H9 (cell line): ENCODE data around the gene PPP1R12A. TPM values are rescaled to one million over a fixed set of nuclear protein-coding genes. Genes with fewer than 3 reads are reported as not detected.

Experiments
- DNase-seq: peaks from one replicate; pipeline ENCODE4 v3.0.0-alpha.2; 2017
- H2AFZ ChIP-seq: one replicate; pipeline ENCODE4 v1.6.1; 2013; ENCODE audit warnings: mild to moderate bottlenecking, low read length, control low read depth, moderate library complexity
- H2AK5ac ChIP-seq: 2 replicates; pipeline ENCODE4 v1.6.1; 2013; ENCODE audit warnings: low read length, control low read depth, mixed read lengths; ENCODE audit not compliant: insufficient read length
- H2BK120ac ChIP-seq: one replicate; pipeline ENCODE4 v1.6.1; 2013; ENCODE audit warnings: low read depth, mild to moderate bottlenecking, low read length, control low read depth, inconsistent platforms; ENCODE audit not compliant: poor library complexity, severe bottlenecking
- H2BK12ac ChIP-seq: 2 replicates; pipeline ENCODE4 v1.6.1; 2013; ENCODE audit warnings: low read length, control low read depth, mixed read lengths, low read depth; ENCODE audit not compliant: insufficient read length
- H2BK15ac ChIP-seq: 2 replicates; pipeline ENCODE4 v1.6.1; 2013; ENCODE audit warnings: low read depth, low read length, control low read depth
- H2BK20ac ChIP-seq: one replicate; pipeline ENCODE4 v1.6.1; 2013; ENCODE audit warnings: low read depth, mild to moderate bottlenecking, low read length, control low read depth, inconsistent platforms; ENCODE audit not compliant: poor library complexity, severe bottlenecking
- H2BK5ac ChIP-seq: 2 replicates; pipeline ENCODE4 v1.6.1; 2013; ENCODE audit warnings: low read length, control low read depth, mixed read lengths; ENCODE audit not compliant: insufficient read length
- H3K14ac ChIP-seq: 2 replicates; pipeline ENCODE4 v1.6.1; 2013; ENCODE audit warnings: low read length, control low read depth; ENCODE audit not compliant: insufficient read depth
- H3K18ac ChIP-seq: 2 replicates; pipeline ENCODE4 v1.6.1; 2013; ENCODE audit warnings: low read depth, mild to moderate bottlenecking, mixed read lengths, low read length, control low read depth; ENCODE audit not compliant: insufficient read length
- H3K23ac ChIP-seq: 2 replicates; pipeline ENCODE4 v1.6.1; 2013; ENCODE audit warnings: low read length, control low read depth, mixed read lengths, low read depth; ENCODE audit not compliant: insufficient read length
- H3K23me2 ChIP-seq: 2 replicates; pipeline ENCODE4 v1.6.1; 2013; ENCODE audit warnings: low read depth, mild to moderate bottlenecking, mixed read lengths, low read length, control low read depth; ENCODE audit not compliant: insufficient read length, poor library complexity, severe bottlenecking
- H3K27ac ChIP-seq: 2 replicates; pipeline ENCODE4 v1.5.1; 2013; ENCODE audit warnings: low read length, control low read depth, mixed read lengths, low read depth; ENCODE audit not compliant: insufficient read length
- H3K27me3 ChIP-seq: 2 replicates; pipeline ENCODE4 v1.6.1; 2013; ENCODE audit warnings: low read length, control low read depth, inconsistent platforms; ENCODE audit not compliant: insufficient read depth
- H3K4ac ChIP-seq: 2 replicates; pipeline ENCODE4 v1.6.1; 2013; ENCODE audit warnings: low read depth, mild to moderate bottlenecking, control low read depth, inconsistent platforms, low read length, moderate library complexity
- H3K4me1 ChIP-seq: 2 replicates; pipeline ENCODE4 v1.6.1; 2013; ENCODE audit warnings: low read length, control low read depth, inconsistent platforms; ENCODE audit not compliant: insufficient read depth
- H3K4me2 ChIP-seq: 2 replicates; pipeline ENCODE4 v1.6.1; 2013; ENCODE audit warnings: low read length, control low read depth, mixed read lengths; ENCODE audit not compliant: insufficient read length, insufficient read depth
- H3K56ac ChIP-seq: 2 replicates; pipeline ENCODE4 v1.6.1; 2013; ENCODE audit warnings: low read depth, mild to moderate bottlenecking, mixed read lengths, low read length, control low read depth; ENCODE audit not compliant: insufficient read length
- H3K79me1 ChIP-seq: 2 replicates; pipeline ENCODE4 v1.6.1; 2013; ENCODE audit warnings: low read depth, mild to moderate bottlenecking, moderate library complexity, low read length, control low read depth, inconsistent platforms; ENCODE audit not compliant: insufficient read depth, poor library complexity, severe bottlenecking
- H3K79me2 ChIP-seq: 2 replicates; pipeline ENCODE4 v1.6.1; 2013; ENCODE audit warnings: low read length, control low read depth, inconsistent platforms; ENCODE audit not compliant: insufficient read depth
- H3K9ac ChIP-seq: 2 replicates; pipeline ENCODE4 v1.6.1; 2013; ENCODE audit warnings: low read length, control low read depth, mixed read lengths; ENCODE audit not compliant: insufficient read length; ENCODE audit errors: extremely low read depth
- H3K9me3 ChIP-seq: one replicate; pipeline ENCODE4 v1.6.1; 2013; ENCODE audit warnings: low read depth, low read length, inconsistent platforms; ENCODE audit not compliant: control insufficient read depth
- H3T11ph ChIP-seq: one replicate; pipeline ENCODE4 v1.6.1; 2013; ENCODE audit warnings: mild to moderate bottlenecking, low read length, control low read depth, inconsistent platforms
- H4K20me1 ChIP-seq: one replicate; pipeline ENCODE4 v1.6.1; 2013; ENCODE audit not compliant: control insufficient read depth, insufficient read length, insufficient read depth
- H4K5ac ChIP-seq: 2 replicates; pipeline ENCODE4 v1.6.1; 2013; ENCODE audit warnings: low read depth, mild to moderate bottlenecking, mixed read lengths, low read length, control low read depth; ENCODE audit not compliant: insufficient read length
- H4K8ac ChIP-seq: replicated peaks from 2 replicates; pipeline ENCODE4 v1.6.1; 2013; ENCODE audit warnings: low read length, control low read depth, mixed read lengths, low read depth; ENCODE audit not compliant: insufficient read length
- H4K91ac ChIP-seq: 2 replicates; pipeline ENCODE4 v1.6.1; 2013; ENCODE audit warnings: low read depth, mild to moderate bottlenecking, moderate library complexity, mixed read lengths, low read length, control low read depth; ENCODE audit not compliant: insufficient read length
- H3K27ac Mint-ChIP-seq, 3 experiments: 2 replicates in 2 of 3; 3 replicates in 1 of 3; pipeline ENCODE4 v1.8.0; 2020 to 2021; ENCODE audit warnings: mixed read lengths in 3 of 3, mild to moderate bottlenecking in 1 of 3, moderate library complexity in 1 of 3
- H3K27me3 Mint-ChIP-seq: 2 replicates; pipeline ENCODE4 v1.8.0; 2021; ENCODE audit warnings: low read depth, mild to moderate bottlenecking, moderate library complexity, mixed read lengths
- H3K36me3 Mint-ChIP-seq, 3 experiments: 2 replicates in 2 of 3; 3 replicates in 1 of 3; pipeline ENCODE4 v1.8.0; 2020 to 2021; ENCODE audit warnings: low read depth in 3 of 3, mixed read lengths in 3 of 3; ENCODE audit not compliant: insufficient read depth in 1 of 3
- H3K4me1 Mint-ChIP-seq, 2 experiments: 2 replicates each; pipeline ENCODE4 v1.8.0; 2020; ENCODE audit warnings: mixed read lengths in 2 of 2
- H3K4me3 Mint-ChIP-seq, 2 experiments: 2 replicates in 1 of 2; 3 replicates in 1 of 2; pipeline ENCODE4 v1.8.0; 2020 to 2021; ENCODE audit warnings: mild to moderate bottlenecking in 2 of 2, mixed read lengths in 2 of 2, moderate library complexity in 1 of 2
- H3K9me3 Mint-ChIP-seq, 2 experiments: 2 replicates in 1 of 2; 3 replicates in 1 of 2; pipeline ENCODE4 v1.8.0; 2020; ENCODE audit warnings: mild to moderate bottlenecking in 2 of 2, mixed read lengths in 2 of 2, moderate library complexity in 1 of 2
- WGBS: extraction: QIAGEN DNeasy Blood & Tissue Kit; methylation state at CpG from one replicate; pipeline ENCODE4 v1.1.7; 2013; ENCODE audit warnings: missing lambda C conversion rate, low lambda C conversion rate, mixed read lengths; ENCODE audit not compliant: insufficient read length; ENCODE audit errors: extremely low coverage; 5-methylcytosine and 5-hydroxymethylcytosine counted together
- total RNA-seq: library from RNA; stranded (reverse); gene quantifications from 2 replicates; pipeline ENCODE4 v1.2.1, GENCODE V29; 2021
- TF ChIP-seq, protein P1 (sequence below): fragments of 200-600 bp; sonication (generic); conservative IDR thresholded peaks from 3 replicates; pipeline ENCODE4 v1.8.0; 2021; ENCODE audit warnings: antibody characterized with exemption, mild to moderate bottlenecking

The PPP1R12A gene
- total RNA-seq, 1 experiment from 2014 or later, result 93.5 TPM

DNA sequence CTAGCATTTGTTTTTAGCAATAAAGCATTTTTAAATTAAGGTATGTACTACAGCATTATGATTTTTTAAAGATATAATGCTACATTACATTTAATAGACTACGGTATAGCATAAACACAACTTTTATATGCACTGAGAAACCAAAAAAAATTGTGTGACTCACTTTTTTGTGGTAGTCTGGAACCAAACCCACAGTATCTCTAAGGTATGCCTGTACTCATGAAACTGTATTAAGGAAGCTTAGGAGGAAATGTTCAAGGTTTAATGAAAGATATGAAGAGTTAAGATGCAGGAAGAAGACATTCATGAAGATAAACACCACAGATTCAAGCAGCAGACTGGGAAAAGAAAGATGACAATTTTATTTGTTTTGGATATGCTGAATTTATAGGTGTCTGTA lies 51.7 kb downstream of the PPP1R12A start:
- no peak overlapping the region for H3K27ac Mint-ChIP-seq
- Histone ChIP-seq H3K27ac (no peak overlapping the region), H3K4me2 (no peak overlapping the region)

More for the DNA sequence above, 51.7 kb downstream of the PPP1R12A start:
- Histone ChIP-seq H2BK15ac (no peak overlapping the region), H2BK12ac (no peak overlapping the region), H2AK5ac (no peak overlapping the region), H2BK5ac (no peak overlapping the region), H2BK120ac (no peak overlapping the region), H4K91ac (no peak overlapping the region), H3K14ac (no peak overlapping the region), H2AFZ (no peak overlapping the region), H3K9ac (no peak overlapping the region), H3K18ac (no peak overlapping the region), H3K79me1 (peaks cover 4% of the 10 kb centered on the region), H3T11ph (no peak overlapping the region), H3K79me2 (peaks cover 5% of the 10 kb centered on the region; the same call in 1 of the 2 replicates), H2BK20ac (no peak overlapping the region), H3K23ac (no peak overlapping the region), H4K5ac (no peak overlapping the region), H3K4me1 (no peaks in the 10 kb centered on the region), H4K20me1 (no peaks in the 10 kb centered on the region), H3K56ac (no peak overlapping the region), H4K8ac (no peak overlapping the region), H3K4ac (no peak overlapping the region), H3K23me2 (no peaks in the 10 kb centered on the region), H3K27me3 (no peaks in the 10 kb centered on the region), H3K9me3 (no peaks in the 10 kb centered on the region)
- no peak for DNase-seq
- Mint-ChIP-seq H3K36me3 (peaks cover 2 to 4% (median 3%) of the 10 kb centered on the region in 3 experiments; a peak in 4 of 7 replicates), H3K4me3 (no peak overlapping the region), H3K9me3 (no peaks in the 10 kb centered on the region), H3K27me3 (no peaks in the 10 kb centered on the region), H3K4me1 (peaks cover 25 to 26% of the 10 kb centered on the region in 2 experiments)
- WGBS, result no CpG with 5 or more reads among the region's 1 CpG
- TF ChIP-seq, protein P1, sequence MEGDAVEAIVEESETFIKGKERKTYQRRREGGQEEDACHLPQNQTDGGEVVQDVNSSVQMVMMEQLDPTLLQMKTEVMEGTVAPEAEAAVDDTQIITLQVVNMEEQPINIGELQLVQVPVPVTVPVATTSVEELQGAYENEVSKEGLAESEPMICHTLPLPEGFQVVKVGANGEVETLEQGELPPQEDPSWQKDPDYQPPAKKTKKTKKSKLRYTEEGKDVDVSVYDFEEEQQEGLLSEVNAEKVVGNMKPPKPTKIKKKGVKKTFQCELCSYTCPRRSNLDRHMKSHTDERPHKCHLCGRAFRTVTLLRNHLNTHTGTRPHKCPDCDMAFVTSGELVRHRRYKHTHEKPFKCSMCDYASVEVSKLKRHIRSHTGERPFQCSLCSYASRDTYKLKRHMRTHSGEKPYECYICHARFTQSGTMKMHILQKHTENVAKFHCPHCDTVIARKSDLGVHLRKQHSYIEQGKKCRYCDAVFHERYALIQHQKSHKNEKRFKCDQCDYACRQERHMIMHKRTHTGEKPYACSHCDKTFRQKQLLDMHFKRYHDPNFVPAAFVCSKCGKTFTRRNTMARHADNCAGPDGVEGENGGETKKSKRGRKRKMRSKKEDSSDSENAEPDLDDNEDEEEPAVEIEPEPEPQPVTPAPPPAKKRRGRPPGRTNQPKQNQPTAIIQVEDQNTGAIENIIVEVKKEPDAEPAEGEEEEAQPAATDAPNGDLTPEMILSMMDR, result no peak
